Lung (tissue), 12 donors: ENCODE results near the gene LMF2. TPM values are rescaled to one million over a fixed set of nuclear protein-coding genes. Genes with fewer than 3 reads are reported as not detected.
"Not testable (repeated sequence)": the region's sequence is repeated elsewhere in the genome, so short reads cannot be mapped to it uniquely, and the experiment has no call there.

ENCODE experiments used
- ATAC-seq: fragments of 200-7000 bp; cut with Tn5 transposase; one replicate; pipeline ENCODE4 v1.9.1; 2020; ENCODE audit warnings: moderate number of reproducible peaks; ENCODE audit not compliant: insufficient read depth, low FRiP score
- DNase-seq, 3 donors: peaks; one replicate each; pipeline ENCODE4 v3.0.0-alpha.2; 2013 to 2017
- H3K27ac ChIP-seq, 2 donors: one replicate each; pipeline ENCODE4 v1.5.1; 2013; ENCODE audit warnings: mild to moderate bottlenecking in 2 of 2, moderate library complexity in 2 of 2, control low read depth in 1 of 2, inconsistent platforms in 1 of 2, low read depth in 1 of 2, low read length in 1 of 2
- H3K27me3 ChIP-seq, 3 donors: one replicate each; pipeline ENCODE4 v1.5.1; 2013; ENCODE audit warnings: low read length in 2 of 3; ENCODE audit not compliant: control insufficient read depth in 3 of 3, insufficient read depth in 3 of 3
- H3K36me3 ChIP-seq, 4 donors: one replicate each; pipeline ENCODE4 v1.5.1; 2013; ENCODE audit warnings: low read length in 4 of 4, mild to moderate bottlenecking in 1 of 4, moderate library complexity in 1 of 4; ENCODE audit not compliant: control insufficient read depth in 4 of 4, insufficient read depth in 4 of 4
- H3K4me1 ChIP-seq, 5 donors: one replicate each; pipeline ENCODE4 v1.5.1; 2013; ENCODE audit warnings: low read length in 5 of 5, mild to moderate bottlenecking in 2 of 5, moderate library complexity in 1 of 5; ENCODE audit not compliant: control insufficient read depth in 5 of 5, insufficient read depth in 5 of 5
- H3K4me3 ChIP-seq: one replicate; pipeline ENCODE4 v1.5.1; 2013; ENCODE audit warnings: mild to moderate bottlenecking, control low read depth, moderate library complexity
- H3K9ac ChIP-seq, 2 donors: one replicate each; pipeline ENCODE4 v1.5.1; 2013; ENCODE audit warnings: low read length in 2 of 2, control low read depth in 1 of 2; ENCODE audit not compliant: insufficient read depth in 1 of 2
- H3K9me3 ChIP-seq, 4 donors: one replicate each; pipeline ENCODE4 v1.5.1; 2013; ENCODE audit warnings: low read length in 3 of 4, mild to moderate bottlenecking in 1 of 4, moderate library complexity in 1 of 4; ENCODE audit not compliant: control insufficient read depth in 4 of 4, insufficient read depth in 3 of 4
- WGBS, 2 donors: extraction: QIAGEN DNeasy Blood & Tissue Kit; methylation state at CpG; one replicate each; pipeline ENCODE4 v1.1.7; 2013; 5-methylcytosine and 5-hydroxymethylcytosine counted together
- polyA plus RNA-seq, 2 donors: library from polyadenylated mRNA; stranded (reverse); fragments of 200-250 nt; gene quantifications; one replicate each; pipeline ENCODE4 v1.2.1, GENCODE V29; 2013
- total RNA-seq, 2 donors: library from RNA; depleted of rRNA in 1 of 2; stranded (reverse); fragments of >200 nt in 1 of 2; gene quantifications; one replicate each; pipeline ENCODE4 v1.2.1, GENCODE V29; 2014 to 2021
- TF ChIP-seq, protein P1 (sequence below): IDR thresholded peaks from 2 replicates; pipeline ENCODE4 v1.5.1; 2012; ENCODE audit warnings: mild to moderate bottlenecking; ENCODE audit errors: control extremely low read depth, extremely low read depth
- donor health status: control.
- donor health status: control.
- donor health status: Bipolar disorder and iron deficiency.
- donor health status: healthy.
- donor health status: DM: yes; HTN: yes; CAD: no.

The LMF2 gene
- total and polyA plus RNA-seq, 4 donors, result 29.8 to 84.6 (median 50.4) TPM

DNA sequence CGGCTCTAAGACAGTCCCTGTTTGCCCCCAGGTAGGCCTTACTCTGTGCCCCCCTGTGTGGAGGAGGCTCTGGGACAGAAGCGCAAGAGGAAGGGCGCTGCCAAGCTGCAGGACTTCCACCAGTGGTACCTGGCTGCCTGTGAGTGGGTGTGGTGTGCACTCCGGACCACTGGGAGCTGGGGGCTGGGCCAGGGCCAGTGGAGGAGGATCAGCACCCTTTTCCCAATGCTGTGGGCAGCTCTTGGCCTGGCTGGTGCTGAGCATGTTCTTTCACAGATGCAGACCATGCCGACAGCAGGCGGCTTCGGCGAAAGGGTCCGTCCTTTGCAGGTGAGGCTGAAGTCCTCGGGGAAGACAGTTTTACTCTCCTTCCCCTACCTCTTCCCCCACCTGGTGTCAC is 14.2 kb upstream of the LMF2 start:
- DNase-seq, result no peak
- Histone ChIP-seq H3K4me1 (peaks cover 0 to 14% (median 5%) of the 10 kb centered on the region in 5 donors), H3K4me3 (no peak overlapping the region), H3K9ac (no peak overlapping the region), H3K27me3 (no peaks in the 10 kb centered on the region), H3K9me3 (no peaks in the 10 kb centered on the region), H3K36me3 (peaks cover 0 to 55% (median 25%) of the 10 kb centered on the region in 4 donors), H3K27ac (no peak overlapping the region)
- no peak for ATAC-seq
- WGBS, 2 donors, result 95 to 96% methylated on average over 10 of the region's 10 CpGs
- TF ChIP-seq, protein P1, sequence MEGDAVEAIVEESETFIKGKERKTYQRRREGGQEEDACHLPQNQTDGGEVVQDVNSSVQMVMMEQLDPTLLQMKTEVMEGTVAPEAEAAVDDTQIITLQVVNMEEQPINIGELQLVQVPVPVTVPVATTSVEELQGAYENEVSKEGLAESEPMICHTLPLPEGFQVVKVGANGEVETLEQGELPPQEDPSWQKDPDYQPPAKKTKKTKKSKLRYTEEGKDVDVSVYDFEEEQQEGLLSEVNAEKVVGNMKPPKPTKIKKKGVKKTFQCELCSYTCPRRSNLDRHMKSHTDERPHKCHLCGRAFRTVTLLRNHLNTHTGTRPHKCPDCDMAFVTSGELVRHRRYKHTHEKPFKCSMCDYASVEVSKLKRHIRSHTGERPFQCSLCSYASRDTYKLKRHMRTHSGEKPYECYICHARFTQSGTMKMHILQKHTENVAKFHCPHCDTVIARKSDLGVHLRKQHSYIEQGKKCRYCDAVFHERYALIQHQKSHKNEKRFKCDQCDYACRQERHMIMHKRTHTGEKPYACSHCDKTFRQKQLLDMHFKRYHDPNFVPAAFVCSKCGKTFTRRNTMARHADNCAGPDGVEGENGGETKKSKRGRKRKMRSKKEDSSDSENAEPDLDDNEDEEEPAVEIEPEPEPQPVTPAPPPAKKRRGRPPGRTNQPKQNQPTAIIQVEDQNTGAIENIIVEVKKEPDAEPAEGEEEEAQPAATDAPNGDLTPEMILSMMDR, result no peak

DNA sequence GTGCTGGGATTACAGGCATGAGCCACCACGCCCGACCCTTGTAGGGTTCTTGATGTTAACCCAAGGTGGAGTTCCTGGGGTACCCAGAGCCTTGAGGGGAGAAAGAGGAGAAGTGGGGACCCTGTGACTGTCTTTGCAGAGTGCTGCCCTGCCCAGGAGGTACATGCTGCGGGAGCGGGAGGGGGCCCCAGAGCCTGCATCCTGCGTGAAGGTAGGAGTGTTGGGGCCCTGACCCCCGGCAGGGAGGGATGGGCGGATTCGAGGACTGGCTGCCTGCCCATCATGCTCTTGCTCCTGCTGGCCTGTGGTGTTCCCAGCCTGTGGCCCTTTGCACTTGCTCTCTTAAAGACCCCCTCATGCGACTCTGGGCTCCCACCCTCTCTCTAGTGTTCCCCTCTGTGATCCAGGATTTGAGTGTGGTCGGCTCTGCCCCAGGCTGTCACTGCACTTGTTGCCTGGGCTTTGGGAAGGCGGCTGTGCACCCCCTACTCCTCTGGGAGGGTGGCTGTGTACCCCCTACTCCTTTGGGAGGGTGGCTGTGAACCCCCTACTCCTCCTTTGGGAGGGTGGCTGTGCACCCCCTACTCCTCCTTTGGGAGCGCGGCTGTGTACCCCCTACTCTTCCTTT is 13.4 kb upstream of the LMF2 start:
- no peaks in the 10 kb centered on the region for H3K27me3 ChIP-seq
- H3K4me1 ChIP-seq, result peaks cover 0 to 11% (median 4%) of the 10 kb centered on the region in 5 donors
- H3K36me3 ChIP-seq, result peaks cover 0 to 60% (median 27%) of the 10 kb centered on the region in 4 donors
- TF ChIP-seq, protein P1, result no peak
- no peak overlapping the region for H3K9ac ChIP-seq
- H3K9me3 ChIP-seq, result no peaks in the 10 kb centered on the region
- no peak overlapping the region for H3K4me3 ChIP-seq
- DNase-seq (no peak), ATAC-seq (no peak)
- H3K27ac ChIP-seq, result no peak overlapping the region
- WGBS, 2 donors, result 96 to 97% methylated on average over 13 of the region's 13 CpGs

DNA sequence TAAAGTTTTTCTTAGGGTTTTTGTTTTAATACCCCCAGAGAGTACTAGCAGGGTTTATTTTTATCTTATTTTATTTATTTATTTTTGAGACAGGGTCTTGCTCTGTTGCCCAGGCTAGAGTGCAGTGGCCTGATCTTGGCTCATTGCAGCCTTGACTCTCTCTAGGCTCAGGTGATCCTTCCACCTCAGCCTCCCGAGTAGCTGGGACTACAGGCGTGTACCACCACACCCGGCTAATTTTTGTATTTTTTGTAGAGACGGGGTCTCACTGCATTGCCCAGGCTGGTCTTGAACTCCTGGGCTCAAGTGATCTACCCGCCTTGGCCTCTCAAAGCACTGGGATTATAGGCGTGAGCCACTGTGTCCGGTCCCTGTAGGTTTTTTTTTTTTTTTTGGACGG is 12.7 kb upstream of the LMF2 start:
- Histone ChIP-seq H3K4me1 (peaks cover 0 to 11% (median 4%) of the 10 kb centered on the region in 5 donors), H3K36me3 (peaks cover 0 to 60% (median 27%) of the 10 kb centered on the region in 4 donors)
- not testable (repeated sequence) for H3K27me3 ChIP-seq, H3K27ac ChIP-seq, H3K4me3 ChIP-seq, H3K9me3 ChIP-seq, DNase-seq, H3K9ac ChIP-seq, ATAC-seq
- 96 to 97% methylated on average over 8 of the region's 8 CpGs for WGBS, 2 donors

DNA sequence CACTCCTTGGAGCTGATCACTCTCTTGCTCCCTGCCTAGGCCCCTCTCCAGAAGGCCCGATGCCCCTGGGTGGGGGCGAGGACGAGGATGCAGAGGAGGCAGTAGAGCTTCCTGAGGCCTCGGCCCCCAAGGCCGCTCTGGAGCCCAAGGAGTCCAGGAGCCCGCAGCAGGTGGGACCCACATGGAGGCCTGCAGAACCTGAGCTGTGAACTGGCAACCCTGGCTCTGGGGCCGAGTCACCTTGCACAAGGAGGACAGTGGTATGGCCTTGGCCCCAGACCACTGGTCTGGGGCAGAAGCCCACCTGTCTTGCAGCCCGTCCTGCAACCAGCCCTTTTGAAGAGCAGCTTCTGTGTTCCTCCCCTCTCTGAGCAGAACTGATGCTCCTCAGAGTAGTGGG is 11.6 kb upstream of the LMF2 start:
- TF ChIP-seq, protein P1, result no peak
- Histone ChIP-seq H3K4me1 (peaks cover 0 to under 1% (median 0%) of the 10 kb centered on the region in 5 donors), H3K27ac (no peak overlapping the region), H3K27me3 (no peaks in the 10 kb centered on the region), H3K4me3 (no peak overlapping the region), H3K9me3 (no peaks in the 10 kb centered on the region), H3K36me3 (peaks cover 0 to 60% (median 27%) of the 10 kb centered on the region in 4 donors), H3K9ac (no peak overlapping the region)
- 96 to 98% methylated on average over 8 of the region's 8 CpGs for WGBS, 2 donors
- DNase-seq, result no peak
- ATAC-seq, result no peak
